ENCODE data around the gene PLSCR4. TPM values are rescaled to one million over a fixed set of nuclear protein-coding genes. Genes with fewer than 3 reads are reported as not detected.
"Not testable (repeated sequence)": the region's sequence is repeated elsewhere in the genome, so short reads cannot be mapped to it uniquely, and the experiment has no call there.

Gene PLSCR4
- 1 to 10 TPM; 3.3 to 6.1 TPM for polyA plus RNA-seq

GRCh38 chr3:146250449-146251382, at the start of gene PLSCR4:
TSS of gene PLSCR4 (minus strand) at chr3:146251105. CDS start at chr3:146222071, 29,034 bp downstream.
- Histone ChIP-seq H3K4me3 (ENCODE audit: low read depth in 1 of 2, low read length in 2 of 2) (peak within 1 kb of the TSS; percentile 96 to 98), H3K4me1 (ENCODE audit: control insufficient read depth in 2 of 2, insufficient read depth in 2 of 2, low read length in 1 of 2) (no peaks in the 10 kb centered on the region), H3K36me3 (ENCODE audit: control insufficient read depth in 2 of 2, insufficient read depth in 2 of 2, low read length in 1 of 2) (no peaks in the 10 kb centered on the region), H3K27me3 (ENCODE audit: control insufficient read depth in 1 of 2, insufficient read depth in 2 of 2, low read length in 2 of 2) (no peaks in the 10 kb centered on the region), H3K27ac (ENCODE audit: low read depth in 2 of 2, low read length in 1 of 2) (peak within 1 kb of the TSS; percentile 89 to 94), H3K9me3 (ENCODE audit: control insufficient read depth in 2 of 2, insufficient read depth in 1 of 2, low read depth in 1 of 2, low read length in 1 of 2) (no peaks in the 10 kb centered on the region)
- 1% methylated on average over 66 to 78 of the region's 78 CpGs for WGBS, 2 donors

DNA sequence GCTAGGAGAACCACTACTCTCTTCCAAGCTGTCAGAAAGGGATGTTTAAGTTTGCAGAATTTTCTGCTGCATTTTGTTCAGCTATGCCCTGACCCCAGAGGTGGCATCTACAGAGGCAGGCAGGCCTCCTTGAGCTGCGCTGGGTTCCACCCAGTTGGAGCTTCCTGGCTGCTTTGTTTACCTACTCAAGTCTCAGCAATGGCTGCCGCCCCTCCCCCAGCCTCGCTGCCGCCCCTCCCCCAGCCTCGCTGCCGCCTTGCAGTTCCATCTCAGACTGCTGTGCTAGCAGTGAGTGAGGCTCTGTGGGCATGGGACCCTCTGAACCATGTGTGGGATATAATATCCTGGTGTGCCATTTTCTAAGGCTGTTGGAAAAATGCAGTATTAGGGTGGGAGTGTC, 42.5 kb upstream of the PLSCR4 start:
- H3K4me1 ChIP-seq (ENCODE audit: control insufficient read depth in 2 of 2, insufficient read depth in 2 of 2, low read length in 1 of 2); H3K27ac ChIP-seq (ENCODE audit: low read depth in 2 of 2, low read length in 1 of 2); H3K4me3 ChIP-seq (ENCODE audit: low read depth in 1 of 2, low read length in 2 of 2); H3K9me3 ChIP-seq (ENCODE audit: control insufficient read depth in 2 of 2, insufficient read depth in 1 of 2, low read depth in 1 of 2, low read length in 1 of 2); H3K27me3 ChIP-seq (ENCODE audit: control insufficient read depth in 1 of 2, insufficient read depth in 2 of 2, low read length in 2 of 2); H3K36me3 ChIP-seq (ENCODE audit: control insufficient read depth in 2 of 2, insufficient read depth in 2 of 2, low read length in 1 of 2): not testable (repeated sequence)
- 94 to 98% methylated on average over 6 of the region's 6 CpGs for WGBS, 2 donors

DNA sequence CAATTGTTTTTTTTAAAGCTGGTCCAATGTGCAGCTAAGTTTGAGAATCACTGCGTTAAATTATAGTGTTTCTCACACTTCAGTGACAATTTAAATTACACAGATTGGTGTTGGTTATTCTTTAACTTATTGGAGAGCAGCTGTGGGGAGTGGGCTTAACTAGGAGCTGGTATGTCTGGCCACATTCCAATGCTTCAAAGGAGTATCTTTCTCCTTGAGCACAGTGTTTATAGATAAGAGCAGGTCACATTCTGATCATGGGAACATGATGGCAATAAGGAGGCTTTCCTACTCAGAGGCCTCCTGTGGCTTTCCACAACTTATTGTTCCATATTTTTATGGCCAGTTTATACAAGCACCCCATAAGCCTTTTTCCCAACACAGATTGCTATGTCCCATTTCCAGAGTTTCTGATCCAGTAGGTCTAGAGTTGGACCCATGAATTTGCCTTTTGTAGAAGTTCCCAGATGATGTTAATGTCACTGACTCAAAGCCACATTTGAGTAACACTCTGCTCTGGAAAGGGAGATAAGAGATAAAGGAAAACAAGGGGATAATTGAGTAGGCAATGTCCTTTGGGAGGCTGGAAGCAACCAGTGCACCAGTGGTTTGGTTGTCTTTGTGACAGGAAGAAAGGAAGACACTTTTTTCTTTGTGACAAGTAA, 33.0 kb upstream of the PLSCR4 start:
- H3K27ac ChIP-seq (ENCODE audit: low read depth in 2 of 2, low read length in 1 of 2): no peak overlapping the region
- H3K9me3 ChIP-seq (ENCODE audit: control insufficient read depth in 2 of 2, insufficient read depth in 1 of 2, low read depth in 1 of 2, low read length in 1 of 2): no peaks in the 10 kb centered on the region
- H3K27me3 ChIP-seq (ENCODE audit: control insufficient read depth in 1 of 2, insufficient read depth in 2 of 2, low read length in 2 of 2): no peaks in the 10 kb centered on the region
- H3K4me1 ChIP-seq (ENCODE audit: control insufficient read depth in 2 of 2, insufficient read depth in 2 of 2, low read length in 1 of 2): no peaks in the 10 kb centered on the region
- 51 to 68% methylated on average over 1 of the region's 1 CpG for WGBS, 2 donors
- H3K36me3 ChIP-seq (ENCODE audit: control insufficient read depth in 2 of 2, insufficient read depth in 2 of 2, low read length in 1 of 2): no peaks in the 10 kb centered on the region
- no peak overlapping the region for H3K4me3 ChIP-seq (ENCODE audit: low read depth in 1 of 2, low read length in 2 of 2)

DNA sequence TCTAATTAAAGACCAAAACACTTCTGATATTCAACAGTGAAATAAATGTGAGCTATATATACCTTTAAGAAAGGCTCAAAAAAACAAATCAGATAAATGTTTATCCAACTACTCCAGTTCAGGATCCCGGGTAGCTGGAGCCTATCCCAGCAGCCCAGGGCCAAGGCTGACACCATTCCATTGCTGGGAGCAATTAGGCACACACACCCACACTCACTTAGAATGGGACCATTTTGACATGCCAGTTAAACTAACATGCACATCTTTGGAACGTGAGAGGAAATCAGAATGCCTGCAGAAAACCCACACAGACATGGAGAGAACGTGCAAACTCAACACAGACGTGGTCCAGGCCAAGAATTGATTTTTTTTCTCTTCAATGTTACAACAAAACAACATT, 30.0 kb upstream of the PLSCR4 start:
- H3K27me3 ChIP-seq (ENCODE audit: control insufficient read depth in 1 of 2, insufficient read depth in 2 of 2, low read length in 2 of 2): no peaks in the 10 kb centered on the region
- no peak overlapping the region for H3K4me3 ChIP-seq (ENCODE audit: low read depth in 1 of 2, low read length in 2 of 2)
- no peaks in the 10 kb centered on the region for H3K4me1 ChIP-seq (ENCODE audit: control insufficient read depth in 2 of 2, insufficient read depth in 2 of 2, low read length in 1 of 2)
- no peaks in the 10 kb centered on the region for H3K36me3 ChIP-seq (ENCODE audit: control insufficient read depth in 2 of 2, insufficient read depth in 2 of 2, low read length in 1 of 2)
- 24 to 29% methylated on average over 4 of the region's 4 CpGs for WGBS, 2 donors
- no peaks in the 10 kb centered on the region for H3K9me3 ChIP-seq (ENCODE audit: control insufficient read depth in 2 of 2, insufficient read depth in 1 of 2, low read depth in 1 of 2, low read length in 1 of 2)
- H3K27ac ChIP-seq (ENCODE audit: low read depth in 2 of 2, low read length in 1 of 2): no peak overlapping the region

GRCh38 chr3:146279951-146280350, 29.0 kb upstream of the PLSCR4 start:
- Histone ChIP-seq H3K27me3 (ENCODE audit: control insufficient read depth in 1 of 2, insufficient read depth in 2 of 2, low read length in 2 of 2) (no peaks in the 10 kb centered on the region), H3K4me1 (ENCODE audit: control insufficient read depth in 2 of 2, insufficient read depth in 2 of 2, low read length in 1 of 2) (no peaks in the 10 kb centered on the region), H3K36me3 (ENCODE audit: control insufficient read depth in 2 of 2, insufficient read depth in 2 of 2, low read length in 1 of 2) (no peaks in the 10 kb centered on the region), H3K4me3 (ENCODE audit: low read depth in 1 of 2, low read length in 2 of 2) (no peak overlapping the region), H3K27ac (ENCODE audit: low read depth in 2 of 2, low read length in 1 of 2) (no peak overlapping the region), H3K9me3 (ENCODE audit: control insufficient read depth in 2 of 2, insufficient read depth in 1 of 2, low read depth in 1 of 2, low read length in 1 of 2) (no peaks in the 10 kb centered on the region)
- 68 to 76% methylated on average over 3 of the region's 3 CpGs for WGBS, 2 donors

GRCh38 chr3:146279013-146279412, 28.1 kb upstream of the PLSCR4 start:
- Histone ChIP-seq H3K4me1 (ENCODE audit: control insufficient read depth in 2 of 2, insufficient read depth in 2 of 2, low read length in 1 of 2) (no peaks in the 10 kb centered on the region), H3K27ac (ENCODE audit: low read depth in 2 of 2, low read length in 1 of 2) (no peak overlapping the region), H3K27me3 (ENCODE audit: control insufficient read depth in 1 of 2, insufficient read depth in 2 of 2, low read length in 2 of 2) (no peaks in the 10 kb centered on the region), H3K36me3 (ENCODE audit: control insufficient read depth in 2 of 2, insufficient read depth in 2 of 2, low read length in 1 of 2) (no peaks in the 10 kb centered on the region), H3K9me3 (ENCODE audit: control insufficient read depth in 2 of 2, insufficient read depth in 1 of 2, low read depth in 1 of 2, low read length in 1 of 2) (no peaks in the 10 kb centered on the region), H3K4me3 (ENCODE audit: low read depth in 1 of 2, low read length in 2 of 2) (no peak overlapping the region)
- 81 to 90% methylated on average over 2 of the region's 2 CpGs for WGBS, 2 donors

DNA sequence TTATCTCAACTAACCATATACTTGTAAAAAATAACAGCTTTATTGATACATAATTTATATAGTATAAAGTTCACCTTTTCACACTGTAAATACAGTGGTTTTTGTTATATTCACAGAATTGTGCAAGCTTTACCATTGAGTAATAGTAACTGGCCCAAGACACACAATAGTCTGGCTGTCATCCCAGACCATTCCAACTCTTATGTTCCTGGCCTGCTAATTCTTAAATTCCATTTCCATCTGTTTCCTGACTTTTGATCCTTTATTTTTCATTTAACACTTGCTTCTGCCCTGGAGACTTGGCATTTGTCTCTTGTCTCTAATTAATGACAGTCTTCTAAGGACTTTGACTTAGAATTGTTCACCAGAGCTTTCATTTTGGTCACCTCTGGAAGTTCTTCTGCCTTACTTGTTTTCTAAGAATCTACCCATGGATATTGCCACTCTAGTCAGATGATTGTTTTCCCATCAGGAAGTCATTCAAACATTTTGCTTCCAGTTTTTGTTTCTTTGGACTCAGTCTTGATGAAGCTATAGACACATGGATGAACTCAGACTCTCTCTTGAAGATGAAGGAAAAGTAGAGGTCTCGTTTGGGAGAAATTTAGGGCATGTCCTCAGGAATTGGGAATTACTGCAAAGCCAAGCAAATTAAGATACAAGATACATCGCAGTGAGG, 27.2 kb upstream of the PLSCR4 start:
- Histone ChIP-seq H3K36me3 (ENCODE audit: control insufficient read depth in 2 of 2, insufficient read depth in 2 of 2, low read length in 1 of 2) (no peaks in the 10 kb centered on the region), H3K4me3 (ENCODE audit: low read depth in 1 of 2, low read length in 2 of 2) (no peak overlapping the region), H3K9me3 (ENCODE audit: control insufficient read depth in 2 of 2, insufficient read depth in 1 of 2, low read depth in 1 of 2, low read length in 1 of 2) (no peaks in the 10 kb centered on the region), H3K4me1 (ENCODE audit: control insufficient read depth in 2 of 2, insufficient read depth in 2 of 2, low read length in 1 of 2) (no peaks in the 10 kb centered on the region), H3K27ac (ENCODE audit: low read depth in 2 of 2, low read length in 1 of 2) (no peak overlapping the region), H3K27me3 (ENCODE audit: control insufficient read depth in 1 of 2, insufficient read depth in 2 of 2, low read length in 2 of 2) (no peaks in the 10 kb centered on the region)
- WGBS, 2 donors: 75 to 81% methylated on average over 2 of the region's 2 CpGs

- no peaks in the 10 kb centered on the region for H3K36me3 ChIP-seq (ENCODE audit: control insufficient read depth in 2 of 2, insufficient read depth in 2 of 2, low read length in 1 of 2)
- no peaks in the 10 kb centered on the region for H3K9me3 ChIP-seq (ENCODE audit: control insufficient read depth in 2 of 2, insufficient read depth in 1 of 2, low read depth in 1 of 2, low read length in 1 of 2)
- no peaks in the 10 kb centered on the region for H3K4me1 ChIP-seq (ENCODE audit: control insufficient read depth in 2 of 2, insufficient read depth in 2 of 2, low read length in 1 of 2)
- no peak overlapping the region for H3K27ac ChIP-seq (ENCODE audit: low read depth in 2 of 2, low read length in 1 of 2)
- no peak overlapping the region for H3K4me3 ChIP-seq (ENCODE audit: low read depth in 1 of 2, low read length in 2 of 2)
- no peaks in the 10 kb centered on the region for H3K27me3 ChIP-seq (ENCODE audit: control insufficient read depth in 1 of 2, insufficient read depth in 2 of 2, low read length in 2 of 2)
- WGBS, 2 donors: 92 to 93% methylated on average over 3 of the region's 3 CpGs
Measured at GRCh38 chr3:146275476-146275875, 24.6 kb upstream of the PLSCR4 start.

- 63 to 68% methylated on average over 1 of the region's 1 CpG for WGBS, 2 donors
- no peak overlapping the region for H3K4me3 ChIP-seq (ENCODE audit: low read depth in 1 of 2, low read length in 2 of 2)
- no peaks in the 10 kb centered on the region for H3K36me3 ChIP-seq (ENCODE audit: control insufficient read depth in 2 of 2, insufficient read depth in 2 of 2, low read length in 1 of 2)
- H3K9me3 ChIP-seq (ENCODE audit: control insufficient read depth in 2 of 2, insufficient read depth in 1 of 2, low read depth in 1 of 2, low read length in 1 of 2): no peaks in the 10 kb centered on the region
- H3K27me3 ChIP-seq (ENCODE audit: control insufficient read depth in 1 of 2, insufficient read depth in 2 of 2, low read length in 2 of 2): no peaks in the 10 kb centered on the region
- peak overlapping the region in 1 of 2 donors; percentile 47 for H3K27ac ChIP-seq (ENCODE audit: low read depth in 2 of 2, low read length in 1 of 2)
- no peaks in the 10 kb centered on the region for H3K4me1 ChIP-seq (ENCODE audit: control insufficient read depth in 2 of 2, insufficient read depth in 2 of 2, low read length in 1 of 2)
Measured at GRCh38 chr3:146274833-146275232, 23.9 kb upstream of the PLSCR4 start.
